Daoy (cell line): Measurements from ENCODE around the gene FERMT3. TPM values are rescaled to one million over a fixed set of nuclear protein-coding genes. Genes with fewer than 3 reads are reported as not detected.
A peak's percentile ranks its signal among the peaks of the same experiment; 100 is the strongest.

Experiments used
- DNase-seq: peaks from one replicate; pipeline ENCODE4 v3.0.0-alpha.2; 2015; ENCODE audit warnings: low read depth
- total RNA-seq: library from RNA; depleted of rRNA; stranded (reverse); fragments of >200 nt; shearing (Covaris generic); gene quantifications from 2 replicates; pipeline ENCODE4 v1.2.3, GENCODE V29; 2014

FERMT3 gene
- total RNA-seq, 1 experiment from 2014 or later: 5.7 TPM

DNA sequence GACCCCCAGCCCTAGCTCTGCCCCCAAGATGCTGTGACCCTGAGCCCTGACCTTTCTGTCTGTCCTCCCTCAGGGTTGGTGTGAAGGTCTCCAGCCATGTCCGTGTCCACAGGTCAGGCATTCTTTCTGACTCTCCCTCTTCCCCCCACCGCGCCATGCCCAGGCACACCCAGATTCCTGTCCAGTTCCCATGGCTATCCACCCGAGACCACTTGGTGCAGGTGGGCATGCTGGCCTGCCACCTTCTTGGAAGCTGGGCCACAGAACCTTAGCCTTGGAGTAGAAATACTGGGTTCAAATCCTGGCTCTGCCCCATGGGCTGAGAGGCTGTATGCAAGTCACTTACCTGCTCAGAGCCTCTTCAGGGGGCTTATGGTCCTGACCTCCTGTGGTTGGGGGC, 42.5 kb downstream of the FERMT3 start:
- no peak for DNase-seq

DNA sequence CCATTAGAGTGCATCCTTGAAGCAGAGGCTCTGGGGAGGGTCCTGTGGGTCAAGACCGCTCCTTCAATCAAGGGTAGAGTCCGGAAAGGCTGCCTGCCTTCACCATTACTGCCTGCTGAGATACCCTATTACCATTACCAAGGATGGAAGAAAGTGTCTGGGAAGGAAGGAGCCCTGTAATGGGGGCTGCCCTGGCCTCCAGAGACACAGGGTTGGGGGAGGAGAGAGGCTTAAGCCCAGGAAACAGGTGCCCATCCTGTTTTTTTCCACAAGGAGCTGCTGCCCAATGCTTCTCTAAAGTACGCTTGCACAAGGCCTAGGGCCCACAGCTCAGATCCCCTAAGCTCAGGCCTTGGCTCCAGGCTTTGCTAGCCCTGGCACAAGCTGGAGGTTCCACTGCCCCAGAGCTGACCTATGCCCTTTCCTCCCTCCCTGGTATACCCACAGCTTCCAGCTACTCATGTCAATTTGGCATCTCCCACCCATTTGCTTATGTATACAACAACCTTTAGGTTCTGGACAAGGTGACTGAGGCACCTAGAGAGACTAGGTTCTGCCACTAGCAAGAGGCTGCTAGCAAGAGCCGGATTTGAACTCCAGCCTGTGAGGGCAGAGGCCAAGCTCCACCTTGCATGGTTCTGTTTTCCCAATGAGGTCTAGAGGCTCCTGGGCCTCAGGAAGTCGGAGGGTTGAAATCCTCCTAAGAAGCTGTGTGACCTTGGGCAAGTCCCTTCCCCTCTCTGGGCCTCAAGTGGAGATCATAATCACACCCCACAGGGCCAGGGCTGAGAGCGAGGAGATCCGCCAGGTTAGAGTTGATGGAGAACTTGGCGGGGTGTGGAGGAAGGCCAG, 43.3 kb downstream of the FERMT3 start:
- DNase-seq: no peak

DNA sequence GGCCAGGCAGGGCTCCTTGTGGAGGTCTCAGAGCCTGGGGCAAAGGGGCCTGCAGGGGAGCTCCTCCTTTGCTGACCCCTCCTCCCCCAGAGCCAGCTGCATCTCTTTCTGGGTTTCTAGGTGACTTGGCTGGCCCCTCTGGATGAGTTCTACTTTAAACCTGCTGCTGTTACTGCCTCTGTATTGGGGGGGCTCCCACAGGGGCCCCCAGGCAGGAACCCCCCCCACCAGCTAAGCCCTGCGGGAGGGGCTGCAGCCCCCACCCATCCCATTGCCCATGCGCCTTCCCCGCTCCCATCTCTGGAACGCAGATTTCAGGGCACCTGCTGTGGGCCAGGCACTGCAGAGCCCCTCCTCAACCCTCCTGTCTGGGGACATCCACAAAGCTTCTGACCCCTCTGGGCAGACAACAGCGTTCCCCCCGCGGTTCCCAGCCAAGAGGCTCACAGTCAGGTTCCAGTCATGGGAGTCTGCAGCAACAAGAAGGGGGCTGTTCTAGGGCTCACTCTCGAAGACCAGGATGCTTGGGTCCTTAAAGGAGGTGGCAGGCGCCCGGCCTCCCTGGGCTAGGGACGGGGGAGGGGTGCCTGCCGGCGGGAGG, 44.0 kb downstream of the FERMT3 start:
- DNase-seq: no peak

DNA sequence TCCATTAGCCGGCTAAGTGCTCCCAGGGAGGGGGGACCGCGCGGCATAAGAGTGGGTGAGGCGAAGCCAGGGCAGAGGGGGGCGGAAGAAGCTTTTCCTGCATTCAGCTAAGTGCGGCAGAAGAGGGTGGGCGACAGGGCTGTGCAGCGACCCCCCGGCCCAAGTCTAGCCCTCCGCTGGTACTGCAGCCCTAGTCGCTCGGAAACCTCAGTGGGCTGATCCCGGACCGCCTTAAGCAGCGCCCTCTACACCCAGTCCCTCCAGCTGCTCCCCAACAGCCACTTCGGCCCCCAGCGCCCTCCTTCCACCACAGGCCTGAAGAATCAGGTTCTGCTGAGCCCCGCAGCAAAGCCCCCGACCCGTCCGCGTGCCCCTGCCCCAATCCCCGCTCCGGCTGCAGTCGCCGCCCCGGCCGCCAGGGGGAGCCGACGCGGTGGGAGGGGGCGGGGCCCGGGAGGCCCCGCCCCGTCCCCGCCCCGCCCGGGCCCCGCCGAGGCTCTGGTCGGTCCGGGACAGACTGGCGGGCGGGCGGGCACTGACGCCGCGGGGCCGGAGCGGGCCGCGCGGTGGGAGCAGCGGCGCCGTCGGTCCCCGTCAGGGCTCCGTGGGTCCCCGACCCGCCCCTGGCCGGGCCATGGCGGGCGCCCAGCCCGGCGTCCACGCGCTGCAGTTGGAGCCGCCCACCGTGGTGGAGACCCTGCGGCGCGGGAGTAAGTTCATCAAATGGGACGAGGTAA, 44.7 kb downstream of the FERMT3 start, which contains the start of gene PLCB3:
PLCB3 (plus strand) TSS at position 515 of the 737 bp plus-strand sequence; CDS start at position 635, 120 bp downstream.
- DNase-seq: peak; percentile 53

DNA sequence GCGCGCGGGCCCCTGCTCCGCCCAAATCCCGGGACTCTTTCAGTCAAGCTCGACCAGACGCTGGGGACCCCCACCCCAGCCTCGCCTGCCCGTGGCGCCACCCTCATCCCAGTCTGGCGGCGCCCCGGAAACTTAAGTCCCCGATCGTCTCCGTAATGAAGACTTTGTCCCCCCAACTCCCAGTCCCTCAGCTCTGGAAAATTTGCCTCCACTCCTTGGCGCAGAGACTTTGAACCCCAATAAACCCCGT, 45.2 kb downstream of the FERMT3 start:
- no peak for DNase-seq

DNA sequence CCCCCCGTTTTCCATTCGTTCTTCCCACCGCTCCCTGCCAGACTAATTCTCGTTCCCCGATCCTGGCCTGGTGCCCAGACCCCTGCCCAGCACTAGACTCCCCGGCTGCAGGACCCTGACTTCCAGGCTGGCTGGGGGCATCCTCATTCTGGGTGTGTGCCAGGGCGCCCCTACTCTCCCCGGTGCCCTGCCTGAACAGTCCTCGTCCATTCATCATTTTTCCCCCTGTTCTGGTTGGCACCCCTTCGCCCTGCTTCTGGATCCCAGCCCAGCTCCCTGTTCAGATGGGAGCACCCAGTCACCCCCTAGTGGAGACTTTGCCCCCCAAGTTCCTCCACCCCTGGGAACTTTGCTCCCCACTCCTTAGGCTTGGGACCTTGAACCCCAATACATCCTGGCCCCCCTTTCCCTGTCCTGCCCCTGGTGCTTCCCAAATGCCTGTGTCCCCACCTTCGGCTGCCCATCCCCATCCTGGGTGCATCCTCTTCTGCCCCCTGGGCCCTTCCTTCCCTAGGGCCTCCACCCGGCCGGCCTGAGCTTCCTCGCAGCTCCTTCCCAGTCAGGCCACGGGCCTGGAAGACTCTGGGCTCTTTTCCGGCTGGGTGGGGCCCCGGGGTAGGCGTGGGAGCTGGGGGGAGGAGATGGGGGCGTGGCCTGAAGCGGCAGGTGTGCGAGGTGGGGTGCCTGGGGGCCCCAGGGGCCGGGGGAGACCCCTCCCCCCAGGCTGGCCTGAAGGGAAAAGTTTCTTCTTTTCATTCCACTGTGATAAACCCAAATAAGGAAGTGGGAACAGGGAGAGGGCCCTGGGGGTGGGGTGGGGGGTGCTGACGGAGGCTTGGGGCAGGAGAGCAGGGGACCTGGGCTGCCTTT, 45.7 kb downstream of the FERMT3 start:
- DNase-seq: peak; percentile 54

DNA sequence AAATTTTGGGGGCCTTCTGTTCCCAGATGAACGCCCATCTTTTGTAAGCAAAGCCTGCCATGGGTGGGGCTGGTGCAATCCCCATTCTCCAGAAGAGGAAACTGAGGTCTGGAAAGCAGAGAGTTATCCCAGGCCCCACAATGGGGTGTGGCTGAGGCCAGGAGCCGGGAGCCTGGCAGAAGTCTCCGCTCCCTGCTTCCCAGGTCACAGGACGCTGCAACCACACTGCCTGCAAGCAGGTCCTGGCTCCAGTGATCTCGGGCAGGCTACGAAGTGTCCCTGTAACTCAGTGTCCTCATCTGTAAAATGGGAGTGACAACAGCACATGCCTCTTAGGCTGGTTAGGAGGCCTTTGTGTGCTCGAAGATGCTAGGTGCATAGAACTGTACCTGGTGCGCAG, 46.5 kb downstream of the FERMT3 start:
- DNase-seq: no peak

DNA sequence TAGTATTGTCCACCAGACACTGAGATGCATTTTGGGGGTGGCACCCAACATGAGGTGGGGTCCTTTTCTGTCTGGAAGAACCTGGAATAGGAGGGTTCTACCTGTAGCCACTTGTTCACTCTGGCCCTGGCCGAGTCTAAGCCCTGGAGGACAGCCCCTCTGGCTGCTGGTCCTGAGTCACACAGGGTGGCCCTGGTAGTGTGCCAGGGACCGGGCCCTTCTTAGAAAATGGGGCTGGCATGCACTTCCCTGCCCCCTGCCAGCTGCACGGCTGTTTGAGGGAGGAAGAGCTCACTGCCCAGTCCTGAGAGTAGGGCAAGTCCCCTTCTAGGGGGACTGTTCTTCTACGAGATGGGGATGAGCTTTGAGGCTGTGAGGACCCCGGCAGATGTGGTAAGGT, 47.0 kb downstream of the FERMT3 start:
- no peak for DNase-seq

DNA sequence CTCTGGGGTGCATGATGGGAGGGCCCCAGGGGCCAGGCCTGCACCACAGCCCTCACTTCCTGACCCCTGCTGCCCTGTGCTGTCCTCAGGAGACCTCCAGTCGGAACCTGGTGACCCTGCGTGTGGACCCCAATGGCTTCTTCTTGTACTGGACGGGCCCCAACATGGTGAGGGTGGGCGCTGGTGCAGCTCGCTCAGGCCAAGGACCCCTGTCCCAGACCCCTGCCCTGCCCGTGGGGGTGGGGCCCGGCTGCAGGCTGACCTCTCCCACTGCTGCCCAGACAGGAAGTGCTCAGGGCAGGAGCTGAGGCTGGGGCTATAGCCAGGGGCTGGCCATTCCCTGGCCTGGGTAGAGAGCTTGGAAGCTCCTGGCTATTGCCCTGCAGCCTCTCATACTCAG, 47.8 kb downstream of the FERMT3 start:
- no peak for DNase-seq

DNA sequence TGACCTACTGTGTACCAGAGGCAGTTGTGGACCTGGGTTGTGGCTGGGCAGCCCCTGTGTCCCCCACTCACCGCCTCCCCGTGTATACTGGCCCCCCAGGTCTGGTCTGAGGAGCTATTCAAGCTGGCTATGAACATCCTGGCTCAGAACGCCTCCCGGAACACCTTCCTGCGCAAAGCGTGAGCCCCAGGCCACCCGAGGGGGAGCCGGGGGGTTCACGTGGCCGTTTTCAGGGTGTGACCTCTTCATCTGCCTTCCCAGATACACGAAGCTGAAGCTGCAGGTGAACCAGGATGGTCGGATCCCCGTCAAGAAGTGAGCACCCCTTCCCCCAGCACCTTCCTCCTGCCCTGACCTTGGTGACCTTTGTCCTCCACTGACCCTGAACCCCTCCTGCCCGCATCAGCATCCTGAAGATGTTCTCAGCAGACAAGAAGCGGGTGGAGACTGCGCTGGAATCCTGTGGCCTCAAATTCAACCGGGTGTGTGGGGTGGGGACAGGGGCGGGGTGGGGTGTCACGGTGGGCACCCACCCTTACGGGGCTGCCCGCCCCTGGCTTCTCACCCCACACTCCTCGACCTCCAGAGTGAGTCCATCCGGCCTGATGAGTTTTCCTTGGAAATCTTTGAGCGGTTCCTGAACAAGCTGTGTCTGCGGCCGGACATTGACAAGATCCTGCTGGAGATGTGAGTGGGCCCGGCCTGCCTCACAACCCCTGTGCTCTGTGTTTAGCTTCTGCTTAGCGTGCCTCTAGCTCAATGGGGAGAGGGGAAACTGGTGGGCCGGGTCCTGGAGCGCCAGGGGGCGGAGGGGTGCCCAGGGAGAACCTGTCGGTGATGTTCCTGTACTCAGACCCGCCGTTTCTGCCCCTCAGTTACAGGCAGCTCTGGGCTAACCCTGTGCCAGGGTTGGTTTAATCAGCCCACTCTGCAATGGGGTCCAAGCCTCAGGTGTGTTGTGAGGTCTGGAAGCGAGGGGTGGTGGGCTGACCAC, 48.9 kb downstream of the FERMT3 start:
- DNase-seq: no peak

DNA sequence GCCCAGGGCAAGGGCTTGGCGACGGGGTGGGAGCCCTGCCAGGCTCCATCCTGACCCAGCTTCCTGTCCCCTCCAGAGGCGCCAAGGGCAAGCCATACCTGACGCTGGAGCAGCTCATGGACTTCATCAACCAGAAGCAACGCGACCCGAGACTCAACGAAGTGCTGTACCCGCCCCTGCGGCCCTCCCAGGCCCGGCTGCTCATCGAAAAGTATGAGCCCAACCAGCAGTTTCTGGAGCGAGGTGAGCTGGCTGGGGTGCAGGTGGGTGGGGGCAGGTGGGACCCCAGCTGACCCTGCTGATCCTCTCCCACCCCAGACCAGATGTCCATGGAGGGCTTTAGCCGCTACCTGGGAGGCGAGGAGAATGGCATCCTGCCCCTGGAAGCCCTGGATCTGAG, 49.8 kb downstream of the FERMT3 start:
- DNase-seq: no peak

DNA sequence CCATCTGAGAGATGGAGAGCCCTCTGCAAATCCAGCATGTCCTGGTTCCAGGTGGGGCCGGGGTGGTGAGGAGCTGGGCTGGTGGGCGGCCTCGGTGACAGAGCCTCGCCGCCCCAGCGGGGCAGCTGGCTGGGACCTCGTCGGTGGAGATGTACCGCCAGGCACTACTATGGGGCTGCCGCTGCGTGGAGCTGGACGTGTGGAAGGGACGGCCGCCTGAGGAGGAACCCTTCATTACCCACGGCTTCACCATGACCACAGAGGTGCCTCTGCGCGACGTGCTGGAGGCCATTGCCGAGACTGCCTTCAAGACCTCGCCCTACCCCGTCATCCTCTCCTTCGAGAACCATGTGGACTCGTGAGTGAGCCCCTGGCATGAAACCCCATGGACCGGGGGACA, 51.8 kb downstream of the FERMT3 start:
- DNase-seq: no peak

DNA sequence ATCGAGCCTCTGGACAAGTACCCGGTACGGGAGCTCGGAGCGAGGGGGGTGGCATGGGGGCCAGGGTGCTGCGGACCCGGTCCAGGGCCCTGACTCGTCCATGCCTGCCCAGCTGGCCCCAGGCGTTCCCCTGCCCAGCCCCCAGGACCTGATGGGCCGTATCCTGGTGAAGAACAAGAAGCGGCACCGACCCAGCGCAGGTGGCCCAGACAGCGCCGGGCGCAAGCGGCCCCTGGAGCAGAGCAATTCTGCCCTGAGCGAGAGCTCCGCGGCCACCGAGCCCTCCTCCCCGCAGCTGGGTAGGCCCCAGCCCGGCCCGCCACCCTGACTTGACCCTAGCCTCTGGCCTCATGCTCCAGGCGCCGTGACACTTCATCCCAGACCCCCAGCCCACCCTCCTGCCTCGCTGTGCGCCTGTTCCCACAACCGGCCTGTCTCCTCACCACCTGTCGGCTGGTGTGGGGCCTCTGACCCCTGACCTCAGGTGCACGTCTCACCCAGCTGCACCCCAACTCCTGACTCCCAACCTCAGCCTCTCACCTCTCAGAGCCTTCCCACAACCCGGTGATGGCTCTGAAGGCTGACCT, 52.5 kb downstream of the FERMT3 start:
- no peak for DNase-seq

DNA sequence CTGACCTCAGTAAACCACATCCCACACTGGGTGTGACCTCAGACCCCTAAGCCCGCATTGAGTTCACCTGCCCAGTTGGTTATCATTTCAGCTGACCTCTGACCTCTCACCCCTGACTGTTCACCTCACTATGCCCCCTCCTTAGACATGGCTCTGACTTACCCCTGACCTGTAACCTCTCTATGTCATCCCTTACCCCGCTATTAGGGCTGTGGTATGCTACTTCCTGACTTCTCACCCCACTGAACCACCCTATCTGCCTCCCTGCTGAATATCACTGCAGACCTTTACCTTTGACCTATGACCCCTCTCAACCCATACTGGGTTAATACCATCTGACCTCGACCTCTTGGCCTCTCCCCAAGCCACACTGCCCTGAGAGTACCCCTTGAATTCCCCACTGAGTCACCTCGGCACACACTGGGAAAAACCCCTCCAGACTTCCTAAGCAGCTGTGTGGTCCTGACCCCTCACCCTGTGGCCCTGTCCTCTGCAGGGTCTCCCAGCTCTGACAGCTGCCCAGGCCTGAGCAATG, 53.1 kb downstream of the FERMT3 start:
- no peak for DNase-seq

DNA sequence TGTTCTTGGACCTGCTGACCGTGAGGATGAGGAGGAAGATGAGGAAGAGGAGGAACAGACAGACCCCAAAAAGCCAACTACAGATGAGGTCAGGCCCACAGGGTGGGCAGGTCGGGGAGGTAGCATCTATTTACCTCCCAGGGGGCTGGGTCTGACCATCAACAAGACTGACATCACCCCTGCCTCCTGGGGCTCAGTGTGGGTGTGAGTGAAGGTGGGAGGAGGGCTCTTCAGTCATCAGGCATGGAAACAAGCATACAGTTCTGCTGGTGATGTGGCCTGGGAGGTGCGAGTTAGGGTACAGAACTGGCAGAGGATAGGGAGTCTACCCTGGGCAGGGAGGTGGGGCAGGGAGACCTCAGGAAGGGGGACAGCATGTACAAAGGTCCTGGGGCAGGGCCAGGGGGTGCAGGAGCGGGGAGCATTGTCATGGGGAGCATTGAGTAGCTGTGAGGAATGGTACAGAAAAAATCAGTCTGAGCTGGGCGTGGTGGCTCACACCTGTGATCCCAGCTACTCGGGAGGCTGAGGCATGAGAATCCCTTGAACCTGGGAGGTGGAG, 53.7 kb downstream of the FERMT3 start:
- DNase-seq: no peak

DNA sequence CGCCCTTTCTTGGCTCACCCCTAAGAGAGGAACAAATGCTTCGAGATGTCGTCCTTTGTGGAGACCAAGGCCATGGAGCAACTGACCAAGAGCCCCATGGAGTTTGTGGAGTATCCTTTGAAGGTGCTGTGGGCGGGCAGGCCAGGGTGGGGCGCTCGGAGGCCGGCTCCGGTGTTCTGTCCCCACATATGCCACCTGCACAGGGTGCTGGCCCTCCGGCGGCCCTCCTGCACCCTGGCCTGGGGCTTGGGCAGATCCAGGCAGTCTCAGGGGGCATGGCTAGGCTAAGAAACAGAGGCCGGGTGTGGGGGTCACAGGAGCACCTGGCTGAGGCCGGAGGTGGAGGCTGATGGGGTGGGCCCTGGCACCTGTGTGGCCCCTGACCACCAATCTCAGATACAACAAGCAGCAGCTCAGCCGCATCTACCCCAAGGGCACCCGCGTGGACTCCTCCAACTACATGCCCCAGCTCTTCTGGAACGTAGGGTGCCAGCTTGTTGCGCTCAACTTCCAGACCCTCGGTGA, 55.1 kb downstream of the FERMT3 start:
- no peak for DNase-seq

DNA sequence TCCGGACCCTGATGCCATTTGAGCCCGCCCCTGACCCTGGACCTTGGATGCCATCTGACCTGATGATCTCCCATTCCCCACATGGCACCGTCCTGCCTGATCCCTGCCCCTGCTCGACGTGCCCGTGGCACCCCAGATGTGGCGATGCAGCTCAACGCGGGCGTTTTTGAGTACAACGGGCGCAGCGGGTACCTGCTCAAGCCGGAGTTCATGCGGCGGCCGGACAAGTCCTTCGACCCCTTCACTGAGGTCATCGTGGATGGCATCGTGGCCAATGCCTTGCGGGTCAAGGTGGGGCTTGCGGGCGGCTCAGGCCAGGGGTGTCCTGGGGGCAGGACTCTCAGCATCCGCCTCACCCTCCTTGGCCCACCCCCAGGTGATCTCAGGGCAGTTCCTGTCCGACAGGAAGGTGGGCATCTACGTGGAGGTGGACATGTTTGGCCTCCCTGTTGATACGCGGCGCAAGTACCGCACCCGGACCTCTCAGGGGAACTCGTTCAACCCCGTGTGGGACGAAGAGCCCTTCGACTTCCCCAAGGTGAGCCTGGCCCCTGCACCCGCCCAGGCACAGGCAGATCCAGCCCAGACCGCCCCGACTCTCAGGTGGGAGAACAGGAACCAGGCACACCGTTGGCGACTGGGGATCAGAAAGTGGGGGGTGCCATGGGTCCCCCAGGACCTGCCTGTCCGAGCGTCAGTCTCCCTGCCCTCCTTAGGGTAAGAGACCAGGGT, 55.9 kb downstream of the FERMT3 start:
- DNase-seq: no peak

DNA sequence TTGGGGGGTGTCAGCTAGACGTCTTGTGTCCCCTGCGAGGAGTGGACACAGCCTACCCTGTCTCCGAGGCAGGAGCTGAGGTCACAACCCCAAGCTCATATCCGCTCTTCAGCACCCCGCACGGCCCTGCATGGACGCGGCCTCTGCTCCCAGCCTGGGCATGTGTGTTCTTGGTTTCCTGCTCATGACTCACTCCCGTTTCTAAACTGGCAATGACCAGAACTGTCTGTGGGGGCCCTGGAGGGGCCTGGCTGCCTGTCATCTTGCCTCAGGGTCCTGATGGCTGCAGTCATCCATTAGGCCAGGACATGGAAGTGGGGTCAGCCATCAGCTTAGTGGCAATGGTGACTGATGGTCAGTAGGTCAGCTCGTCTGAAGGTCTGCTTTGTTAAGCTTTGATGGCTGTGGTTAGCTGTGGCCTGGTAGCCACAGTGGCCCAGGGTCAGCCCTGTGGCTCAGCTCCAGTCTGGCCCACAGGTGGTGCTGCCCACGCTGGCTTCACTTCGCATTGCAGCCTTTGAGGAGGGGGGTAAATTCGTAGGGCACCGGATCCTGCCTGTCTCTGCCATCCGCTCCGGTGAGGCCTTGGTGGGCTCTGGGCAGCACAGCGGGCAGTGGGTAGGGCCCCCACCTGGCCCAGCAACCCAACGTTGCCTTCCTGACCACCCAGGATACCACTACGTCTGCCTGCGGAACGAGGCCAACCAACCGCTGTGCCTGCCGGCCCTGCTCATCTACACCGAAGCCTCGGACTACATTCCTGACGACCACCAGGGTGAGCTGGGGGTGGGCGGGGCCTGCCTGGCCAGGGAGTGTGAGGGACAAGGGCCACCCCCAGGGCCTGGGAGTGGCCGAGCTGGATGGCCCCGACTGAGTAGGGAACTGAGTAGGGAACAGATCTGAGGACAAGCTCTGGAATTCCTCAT, 56.8 kb downstream of the FERMT3 start:
- DNase-seq: peak; percentile 77
